Neural cell (in vitro differentiated cells): ENCODE results near the gene RGL3. TPM values are rescaled to one million over a fixed set of nuclear protein-coding genes. Genes with fewer than 3 reads are reported as not detected.
"Not testable (repeated sequence)": the region's sequence is repeated elsewhere in the genome, so short reads cannot be mapped to it uniquely, and the experiment has no call there.

ENCODE experiments used
- H2AFZ ChIP-seq: fragments of 200-600, 300-800 bp; sonication (generic), shearing (Covaris generic); 2 replicates; pipeline ENCODE4 v1.6.0; 2014; ENCODE audit warnings: low read depth, mild to moderate bottlenecking, antibody characterized with exemption, low read length, moderate library complexity
- H3F3A ChIP-seq: fragments of 200-600 bp; shearing (Covaris generic); 2 replicates; pipeline ENCODE4 v1.6.1; 2016; ENCODE audit warnings: mild to moderate bottlenecking, moderate library complexity, mixed read lengths, antibody characterized with exemption, low read length; ENCODE audit not compliant: insufficient read depth, poor library complexity, severe bottlenecking
- H3K27ac ChIP-seq: fragments of 200-600, 300-800 bp; sonication (generic), shearing (Covaris generic); 2 replicates; pipeline ENCODE4 v1.5.1; 2014; ENCODE audit warnings: mild to moderate bottlenecking, low read length, moderate library complexity
- H3K27me3 ChIP-seq: fragments of 300-800, 200-600 bp; sonication (generic), shearing (Covaris generic); 2 replicates; pipeline ENCODE4 v1.6.0; 2014; ENCODE audit warnings: mild to moderate bottlenecking, low read depth, low read length, moderate library complexity; ENCODE audit not compliant: insufficient read depth
- H3K36me3 ChIP-seq: fragments of 300-800, 200-600 bp; sonication (generic), shearing (Covaris generic); 2 replicates; pipeline ENCODE4 v1.5.1; 2014; ENCODE audit warnings: mild to moderate bottlenecking, antibody characterized with exemption, low read length, moderate library complexity; ENCODE audit not compliant: insufficient read depth
- H3K4me2 ChIP-seq: fragments of 300-800, 200-600 bp; sonication (generic), shearing (Covaris generic); 2 replicates; pipeline ENCODE4 v1.6.0; 2014; ENCODE audit warnings: mild to moderate bottlenecking, low read length
- H3K4me3 ChIP-seq: fragments of 300-800, 200-600 bp; sonication (generic), shearing (Covaris generic); 2 replicates; pipeline ENCODE4 v1.5.1; 2014; ENCODE audit warnings: mild to moderate bottlenecking, low read length, moderate library complexity
- H3K79me2 ChIP-seq: fragments of 200-600 bp; shearing (Covaris generic); replicated peaks from 2 replicates; pipeline ENCODE4 v1.6.0; 2014; ENCODE audit warnings: mild to moderate bottlenecking, low read length, moderate library complexity; ENCODE audit not compliant: insufficient read depth
- H3K9ac ChIP-seq: fragments of 300-800, 200-600 bp; sonication (generic), shearing (Covaris generic); 2 replicates; pipeline ENCODE4 v1.6.1; 2016; ENCODE audit warnings: mild to moderate bottlenecking, low read length, mixed read lengths
- H3K9me2 ChIP-seq: fragments of 200-600 bp; shearing (Covaris generic); 2 replicates; pipeline ENCODE4 v1.6.1; 2016; ENCODE audit warnings: mild to moderate bottlenecking, low read length, mixed read lengths; ENCODE audit not compliant: insufficient read depth
- H3K9me3 ChIP-seq: fragments of 200-600, 300-800 bp; sonication (generic), shearing (Covaris generic); 2 replicates; pipeline ENCODE4 v1.6.1; 2016; ENCODE audit warnings: mild to moderate bottlenecking, mixed run types, low read length, moderate library complexity, mixed read lengths
- H4K20me1 ChIP-seq: fragments of 200-600 bp; shearing (Covaris generic); 2 replicates; pipeline ENCODE4 v1.6.1; 2016; ENCODE audit warnings: mild to moderate bottlenecking, mixed run types; ENCODE audit not compliant: insufficient read depth
- EP300 ChIP-seq: fragments of 450-650 bp; conservative IDR thresholded peaks from 2 replicates; pipeline ENCODE4 v1.6.1; 2014; ENCODE audit warnings: antibody characterized with exemption, mild to moderate bottlenecking, moderate library complexity; ENCODE audit not compliant: poor library complexity, severe bottlenecking
- EZH2 ChIP-seq: fragments of 200-600, 300-800 bp; shearing (Covaris generic), sonication (generic); IDR thresholded peaks from 2 replicates; pipeline ENCODE4 v1.6.1; 2014; ENCODE audit warnings: antibody characterized with exemption, low read length, borderline replicate concordance, mild to moderate bottlenecking; ENCODE audit not compliant: insufficient read depth, poor library complexity, severe bottlenecking
- MXI1 ChIP-seq: fragments of 450-650 bp; conservative IDR thresholded peaks from 2 replicates; pipeline ENCODE4 v1.6.1; 2014; ENCODE audit warnings: antibody characterized with exemption, mild to moderate bottlenecking; ENCODE audit not compliant: poor library complexity, severe bottlenecking
- POLR2AphosphoS5 ChIP-seq: IDR thresholded peaks from 2 replicates; pipeline ENCODE4 v1.6.1; 2012
- RAD21 ChIP-seq: fragments of 450-650 bp; conservative IDR thresholded peaks from 2 replicates; pipeline ENCODE4 v1.6.1; 2014; ENCODE audit warnings: antibody characterized with exemption, mild to moderate bottlenecking, moderate library complexity
- REST ChIP-seq: IDR thresholded peaks from 2 replicates; pipeline ENCODE4 v1.6.1; 2012; ENCODE audit warnings: borderline replicate concordance
- SMC3 ChIP-seq: fragments of 450-650 bp; conservative IDR thresholded peaks from 2 replicates; pipeline ENCODE4 v1.6.1; 2014; ENCODE audit warnings: antibody characterized with exemption, mild to moderate bottlenecking, moderate library complexity; ENCODE audit not compliant: poor library complexity
- TAF1 ChIP-seq: IDR thresholded peaks from 2 replicates; pipeline ENCODE4 v1.6.1; 2012; ENCODE audit warnings: low read depth
- polyA plus RNA-seq: library from polyadenylated mRNA; depleted of rRNA; stranded (reverse); fragments of >200 nt; gene quantifications from 2 replicates; pipeline ENCODE4 v1.2.3, GENCODE V29; 2014
- TF ChIP-seq, protein P1 (sequence below): fragments of 450-650 bp; IDR thresholded peaks from 2 replicates; pipeline ENCODE4 v1.5.1; 2014; ENCODE audit warnings: antibody characterized with exemption, mild to moderate bottlenecking, moderate library complexity; ENCODE audit not compliant: poor library complexity, severe bottlenecking

Gene RGL3
- polyA plus RNA-seq, 1 donor from 2014 or later: not detected

- Histone ChIP-seq H3K9me2 (no peaks in the 10 kb centered on the region), H3K4me3 (no peak overlapping the region), H3F3A (no peaks in the 10 kb centered on the region), H4K20me1 (no peaks in the 10 kb centered on the region), H2AFZ (no peak overlapping the region), H3K36me3 (no peaks in the 10 kb centered on the region), H3K9me3 (no peaks in the 10 kb centered on the region), H3K79me2 (no peaks in the 10 kb centered on the region), H3K9ac (no peak overlapping the region), H3K27me3 (no peaks in the 10 kb centered on the region), H3K27ac (no peak overlapping the region), H3K4me2 (no peak overlapping the region)
- TF ChIP-seq REST (no peak), MXI1 (no peak), POLR2AphosphoS5 (no peak), SMC3 (no peak), EZH2 (no peak), TAF1 (no peak), EP300 (no peak), RAD21 (no peak)
- TF ChIP-seq, protein P1, sequence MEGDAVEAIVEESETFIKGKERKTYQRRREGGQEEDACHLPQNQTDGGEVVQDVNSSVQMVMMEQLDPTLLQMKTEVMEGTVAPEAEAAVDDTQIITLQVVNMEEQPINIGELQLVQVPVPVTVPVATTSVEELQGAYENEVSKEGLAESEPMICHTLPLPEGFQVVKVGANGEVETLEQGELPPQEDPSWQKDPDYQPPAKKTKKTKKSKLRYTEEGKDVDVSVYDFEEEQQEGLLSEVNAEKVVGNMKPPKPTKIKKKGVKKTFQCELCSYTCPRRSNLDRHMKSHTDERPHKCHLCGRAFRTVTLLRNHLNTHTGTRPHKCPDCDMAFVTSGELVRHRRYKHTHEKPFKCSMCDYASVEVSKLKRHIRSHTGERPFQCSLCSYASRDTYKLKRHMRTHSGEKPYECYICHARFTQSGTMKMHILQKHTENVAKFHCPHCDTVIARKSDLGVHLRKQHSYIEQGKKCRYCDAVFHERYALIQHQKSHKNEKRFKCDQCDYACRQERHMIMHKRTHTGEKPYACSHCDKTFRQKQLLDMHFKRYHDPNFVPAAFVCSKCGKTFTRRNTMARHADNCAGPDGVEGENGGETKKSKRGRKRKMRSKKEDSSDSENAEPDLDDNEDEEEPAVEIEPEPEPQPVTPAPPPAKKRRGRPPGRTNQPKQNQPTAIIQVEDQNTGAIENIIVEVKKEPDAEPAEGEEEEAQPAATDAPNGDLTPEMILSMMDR: no peak
Measured at GRCh38 chr19:11457115-11457514, 38.0 kb upstream of the RGL3 start.

DNA sequence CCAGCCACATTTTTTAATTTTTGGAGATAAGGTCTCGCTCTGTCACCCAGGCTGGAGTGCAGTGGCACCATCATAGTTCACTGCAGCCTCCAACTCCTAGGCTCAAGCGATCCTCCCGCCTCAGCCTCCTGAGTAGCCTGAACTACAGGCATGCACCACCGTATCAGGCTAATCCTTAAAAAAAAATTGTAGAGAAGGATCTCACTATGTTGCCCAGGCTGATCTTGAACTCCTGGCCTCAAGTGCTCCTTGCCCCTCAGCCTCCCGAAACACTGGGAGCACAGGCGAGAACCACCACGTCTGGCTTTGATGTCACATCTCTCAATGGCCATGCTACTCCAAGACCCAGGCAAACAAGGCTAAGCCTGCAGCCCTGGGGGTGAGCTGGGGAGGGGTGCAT is 37.5 kb upstream of the RGL3 start:
- H3K9ac ChIP-seq: no peak overlapping the region
- no peaks in the 10 kb centered on the region for H3K9me2 ChIP-seq
- no peaks in the 10 kb centered on the region for H3K36me3 ChIP-seq
- H3K27me3 ChIP-seq: no peaks in the 10 kb centered on the region
- H3K4me2 ChIP-seq: no peak overlapping the region
- H2AFZ ChIP-seq: no peak overlapping the region
- no peaks in the 10 kb centered on the region for H3K79me2 ChIP-seq
- no peaks in the 10 kb centered on the region for H3K9me3 ChIP-seq
- H4K20me1 ChIP-seq: no peaks in the 10 kb centered on the region
- H3K4me3 ChIP-seq: no peak overlapping the region
- H3K27ac ChIP-seq: no peak overlapping the region
- TF ChIP-seq RAD21 (no peak), SMC3 (no peak), EZH2 (no peak), REST (no peak), POLR2AphosphoS5 (no peak), TAF1 (no peak), EP300 (no peak), MXI1 (no peak)
- no peaks in the 10 kb centered on the region for H3F3A ChIP-seq

- not testable (repeated sequence) for H3K79me2 ChIP-seq, H2AFZ ChIP-seq, H3K9me2 ChIP-seq, H3K27ac ChIP-seq, H3K4me2 ChIP-seq, H3K4me3 ChIP-seq, H4K20me1 ChIP-seq, H3K9me3 ChIP-seq, H3K27me3 ChIP-seq, H3K9ac ChIP-seq, H3F3A ChIP-seq, H3K36me3 ChIP-seq
Measured at GRCh38 chr19:11455233-11455554, 36.1 kb upstream of the RGL3 start.
